HG02678 (cell line): Measurements from ENCODE around the gene ACE.
"Not testable (repeated sequence)": the region's sequence is repeated elsewhere in the genome, so short reads cannot be mapped to it uniquely, and the experiment has no call there.

Source experiments
- ATAC-seq: cut with Tn5 transposase; IDR thresholded peaks from one replicate; pipeline ENCODE4 v1.9.1; 2021; ENCODE audit warnings: mild to moderate bottlenecking, moderate library complexity; ENCODE audit not compliant: unreplicated experiment

The ACE gene

GRCh38 chr17:63443053-63443452 lies 33.8 kb upstream of the ACE start:
- no peak for ATAC-seq

GRCh38 chr17:63444457-63444856 lies 32.4 kb upstream of the ACE start:
- ATAC-seq, result no peak

- no peak for ATAC-seq
These were observed 31.8 kb upstream of the ACE start for GRCh38 chr17:63445065-63445464.

- peak; percentile 18 for ATAC-seq
These were observed 31.3 kb upstream of the ACE start for GRCh38 chr17:63445571-63445953.

GRCh38 chr17:63445954-63446752 lies 30.7 kb upstream of the ACE start, which contains the start of gene CYB561:
CYB561 (minus strand) TSS chr17:63446306; CDS start chr17:63437547, 8,759 bp downstream.
- ATAC-seq, result peak; percentile 62

- ATAC-seq, result peak; percentile 28
These were observed 29.9 kb upstream of the ACE start for GRCh38 chr17:63446753-63447470.

GRCh38 chr17:63447471-63448009 lies 29.3 kb upstream of the ACE start:
- no peak for ATAC-seq

- no peak for ATAC-seq
These were observed 28.2 kb upstream of the ACE start for GRCh38 chr17:63448655-63449054.

GRCh38 chr17:63450551-63450950 lies 26.3 kb upstream of the ACE start:
- ATAC-seq, result no peak

- ATAC-seq, result no peak
These were observed 25.7 kb upstream of the ACE start for GRCh38 chr17:63451150-63451549.

GRCh38 chr17:63452046-63452961 lies 24.6 kb upstream of the ACE start:
- ATAC-seq, result no peak

GRCh38 chr17:63452962-63453551 lies 23.8 kb upstream of the ACE start:
- no peak for ATAC-seq

GRCh38 chr17:63454357-63454756 lies 22.5 kb upstream of the ACE start:
- ATAC-seq, result not testable (repeated sequence)

- no peak for ATAC-seq
These were observed 21.9 kb upstream of the ACE start for GRCh38 chr17:63454915-63455314.

- no peak for ATAC-seq
These were observed 21.4 kb upstream of the ACE start for GRCh38 chr17:63455417-63455816.

- ATAC-seq, result no peak
These were observed 18.4 kb upstream of the ACE start for GRCh38 chr17:63458478-63458877.

GRCh38 chr17:63460018-63460417 lies 16.8 kb upstream of the ACE start:
- ATAC-seq, result no peak

- ATAC-seq, result no peak
These were observed 13.1 kb upstream of the ACE start for GRCh38 chr17:63463771-63464170.

- no peak for ATAC-seq
These were observed 12.1 kb upstream of the ACE start for GRCh38 chr17:63464691-63465236.

GRCh38 chr17:63468099-63468498 lies 8.8 kb upstream of the ACE start:
- not testable (repeated sequence) for ATAC-seq
